ENCODE results near the gene TSC1. TPM values are rescaled to one million over a fixed set of nuclear protein-coding genes. Genes with fewer than 3 reads are reported as not detected.

The TSC1 gene
- total RNA-seq, 2 experiments from 2014 or later, result 50.0 to 51.9 TPM

DNA sequence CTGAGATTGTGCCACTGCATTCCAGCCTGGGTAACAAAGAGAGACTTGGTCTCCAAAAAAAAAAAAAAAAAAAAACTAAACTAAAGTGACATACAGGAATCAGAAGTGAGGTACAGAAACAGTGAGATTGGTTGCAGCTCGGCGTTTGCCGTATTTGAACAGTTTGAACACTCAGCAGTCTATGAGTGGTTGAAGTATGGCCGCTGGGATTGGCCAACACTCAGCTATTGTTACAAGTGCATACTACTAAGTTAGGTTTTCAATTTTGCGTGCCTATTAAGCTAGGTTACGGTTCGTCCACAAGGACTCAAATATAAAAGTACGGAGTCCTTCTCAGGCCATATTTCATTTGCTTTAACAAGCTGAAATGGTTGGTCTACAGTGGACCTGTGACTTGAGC, 3.3 kb upstream of the TSC1 start:
- Histone ChIP-seq H3K9me3 (ENCODE audit: control insufficient read depth in 1 of 2, insufficient read depth in 1 of 2, low read length in 2 of 2) (no peaks in the 10 kb centered on the region), H3K27me3 (ENCODE audit: control insufficient read depth in 1 of 2, insufficient read depth in 2 of 2, low read length in 2 of 2) (no peaks in the 10 kb centered on the region), H3K27ac (ENCODE audit: low read depth in 1 of 2, low read length in 2 of 2) (no peak overlapping the region), H3K4me1 (ENCODE audit: insufficient read depth, low read length) (peaks cover 24% of the 10 kb centered on the region), H3K36me3 (ENCODE audit: insufficient read depth, low read length) (no peaks in the 10 kb centered on the region), H3K4me3 (ENCODE audit: low read length) (no peak overlapping the region)
- intact Hi-C loops (cut with DNase I, micrococcal nuclease), result loop anchor here in 1 of 2 experiments (5.0 to 10.0 kb wide), 5 partner anchors 197 to 863 kb away; partner anchors contain the start of genes SETX and TTF1
- no peak for TF ChIP-seq CTCF (IDR thresholded peaks at IDR 0.05)
- ChIA-PET CTCF (interaction anchor here (1.2 kb wide), 1 partner anchor 45 kb away, joined by 7 read pairs; no protein-coding TSS in a partner anchor), POLR2A (no interaction called here)
- Mint-ChIP-seq H3K27me3 (no peaks in the 10 kb centered on the region), H3K27ac (no peak overlapping the region), H3K9me3 (no peaks in the 10 kb centered on the region), H3K36me3 (ENCODE audit: low read depth) (peaks cover 10% of the 10 kb centered on the region), H3K4me1 (ENCODE audit: low read depth) (peaks cover 23% of the 10 kb centered on the region), H3K4me3 (no peak overlapping the region)
- ATAC-seq (ENCODE audit: poor library complexity) (no peak), DNase-seq (no peak)

DNA sequence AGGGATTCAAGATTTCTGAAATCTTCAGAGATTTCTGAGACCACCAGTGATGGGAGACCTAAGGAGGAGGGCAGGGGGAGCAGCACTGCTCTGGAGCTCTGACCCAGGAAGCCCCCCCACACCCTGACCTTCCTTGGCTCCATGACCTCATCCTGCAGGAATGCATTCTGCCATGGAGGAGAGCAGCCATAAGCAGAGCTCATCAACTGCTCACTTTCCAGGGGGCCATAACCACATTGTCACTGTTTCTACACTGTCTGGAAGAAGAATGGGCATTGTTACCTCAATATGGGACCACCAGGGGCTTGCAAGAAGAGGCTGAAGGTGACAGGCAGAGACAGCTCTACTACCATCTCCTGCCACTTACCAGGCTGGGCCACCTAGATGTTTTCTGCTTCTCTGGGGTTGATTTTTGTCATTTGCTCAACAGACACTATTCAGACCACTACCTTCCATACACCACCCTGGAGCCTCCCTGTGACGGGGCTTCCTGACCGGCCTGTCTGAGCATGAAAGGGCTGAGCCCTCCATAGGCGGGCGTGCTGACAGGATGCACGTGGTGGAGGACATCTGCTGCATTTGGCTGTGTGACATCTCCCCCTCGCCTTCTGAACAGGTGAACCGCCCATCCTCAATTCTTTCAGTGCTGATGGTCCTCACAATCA, 2.3 kb upstream of the TSC1 start:
- Mint-ChIP-seq H3K9me3 (no peaks in the 10 kb centered on the region), H3K4me3 (peak overlapping the region; percentile 34), H3K4me1 (ENCODE audit: low read depth) (peaks cover 23% of the 10 kb centered on the region), H3K36me3 (ENCODE audit: low read depth) (peaks cover 10% of the 10 kb centered on the region), H3K27me3 (no peaks in the 10 kb centered on the region), H3K27ac (peak overlapping the region; percentile 97)
- H3K4me3 ChIP-seq (ENCODE audit: low read length), result no peak overlapping the region
- no peaks in the 10 kb centered on the region for H3K9me3 ChIP-seq (ENCODE audit: control insufficient read depth in 1 of 2, insufficient read depth in 1 of 2, low read length in 2 of 2)
- ATAC-seq (ENCODE audit: poor library complexity), result no peak
- H3K4me1 ChIP-seq (ENCODE audit: insufficient read depth, low read length), result peaks cover 24% of the 10 kb centered on the region
- no peak for TF ChIP-seq CTCF (IDR thresholded peaks at IDR 0.05)
- ChIA-PET POLR2A (interaction anchor here (0.6 to 1.1 kb wide), 2 partner anchors 84 to 229 kb away, joined by 3 read pairs; partner anchors contain the start of gene GTF3C5), CTCF (interaction anchor here (0.8 to 1.2 kb wide), 2 partner anchors 31 to 44 kb away, joined by 4 to 7 read pairs; no protein-coding TSS in a partner anchor)
- H3K27me3 ChIP-seq (ENCODE audit: control insufficient read depth in 1 of 2, insufficient read depth in 2 of 2, low read length in 2 of 2), result no peaks in the 10 kb centered on the region
- H3K27ac ChIP-seq (ENCODE audit: low read depth in 1 of 2, low read length in 2 of 2), result no peak overlapping the region
- DNase-seq, result no peak
- intact Hi-C loops (cut with DNase I, micrococcal nuclease), result loop anchor here in 1 of 2 experiments (5.0 to 10.0 kb wide), 5 partner anchors 198 to 862 kb away; partner anchors contain the start of genes SETX and TTF1
- no peaks in the 10 kb centered on the region for H3K36me3 ChIP-seq (ENCODE audit: insufficient read depth, low read length)

DNA sequence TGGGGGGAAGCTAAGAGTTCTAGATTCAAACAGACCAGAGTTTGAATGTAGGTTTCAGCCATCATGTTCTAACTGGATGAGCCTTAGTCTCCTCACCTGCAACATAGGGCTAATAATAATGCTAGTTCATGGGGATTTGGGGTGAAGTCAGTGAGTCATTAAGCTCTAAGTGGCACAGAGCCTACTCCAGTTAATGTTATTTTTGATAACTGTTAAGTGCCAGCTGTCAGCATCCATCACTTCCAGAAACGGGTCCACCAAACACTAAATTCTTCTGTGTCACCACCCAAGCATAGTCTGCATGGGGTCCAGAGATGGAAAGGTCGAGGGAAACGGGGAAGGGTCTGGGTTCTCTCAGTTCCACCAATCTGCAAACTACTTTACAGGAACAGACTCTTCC, 1.8 kb upstream of the TSC1 start:
- H3K9me3 Mint-ChIP-seq, result no peaks in the 10 kb centered on the region
- no peak for ATAC-seq (ENCODE audit: poor library complexity)
- peak overlapping the region; percentile 97 for H3K27ac Mint-ChIP-seq
- CTCF ChIA-PET, result no interaction called here
- Histone ChIP-seq H3K4me3 (ENCODE audit: low read length) (no peak overlapping the region), H3K27me3 (ENCODE audit: control insufficient read depth in 1 of 2, insufficient read depth in 2 of 2, low read length in 2 of 2) (no peaks in the 10 kb centered on the region), H3K9me3 (ENCODE audit: control insufficient read depth in 1 of 2, insufficient read depth in 1 of 2, low read length in 2 of 2) (no peaks in the 10 kb centered on the region), H3K36me3 (ENCODE audit: insufficient read depth, low read length) (no peaks in the 10 kb centered on the region), H3K4me1 (ENCODE audit: insufficient read depth, low read length) (peaks cover 24% of the 10 kb centered on the region), H3K27ac (ENCODE audit: low read depth in 1 of 2, low read length in 2 of 2) (no peak overlapping the region)
- H3K36me3 Mint-ChIP-seq (ENCODE audit: low read depth), result peaks cover 10% of the 10 kb centered on the region
- no peak for TF ChIP-seq CTCF (IDR thresholded peaks at IDR 0.05)
- peaks cover 23% of the 10 kb centered on the region for H3K4me1 Mint-ChIP-seq (ENCODE audit: low read depth)
- H3K4me3 Mint-ChIP-seq, result peak overlapping the region; percentile 91
- no peaks in the 10 kb centered on the region for H3K27me3 Mint-ChIP-seq
- intact Hi-C loops (cut with DNase I, micrococcal nuclease), result loop anchor here in 1 of 2 experiments (5.0 to 10.0 kb wide), 5 partner anchors 199 to 861 kb away; partner anchors contain the start of genes SETX and TTF1
- no peak for DNase-seq
- POLR2A ChIA-PET, result interaction anchor here (0.6 to 1.4 kb wide), 3 partner anchors 85 to 591 kb away, joined by 3 to 6 read pairs (median 3); partner anchors contain the start of genes GTF3C5 and SETX

Measured in CD4-positive, alpha-beta T cell (primary cell).